ENCODE data around the gene SHH.

DNA sequence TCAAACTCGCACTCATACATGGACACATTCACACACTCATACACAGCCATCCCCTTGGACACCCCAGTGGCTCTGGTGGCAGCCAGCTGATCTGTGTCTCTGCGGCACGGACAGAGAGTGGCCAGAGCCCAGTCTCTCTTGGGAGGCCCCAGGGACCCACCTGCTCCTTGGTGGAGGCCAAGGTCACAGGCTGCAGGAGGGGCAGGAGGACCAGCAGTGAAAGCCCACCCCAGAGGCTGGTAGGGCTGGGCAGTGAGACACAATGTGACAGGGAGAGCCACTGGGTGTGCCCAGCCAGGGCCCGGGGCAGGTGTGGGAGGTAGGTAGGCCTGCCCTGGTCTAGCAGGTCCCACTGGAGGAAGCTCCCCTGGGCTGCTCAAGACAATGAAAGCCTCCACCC lies 18.5 kb downstream of the SHH start:
- TF ChIP-seq, protein P1, sequence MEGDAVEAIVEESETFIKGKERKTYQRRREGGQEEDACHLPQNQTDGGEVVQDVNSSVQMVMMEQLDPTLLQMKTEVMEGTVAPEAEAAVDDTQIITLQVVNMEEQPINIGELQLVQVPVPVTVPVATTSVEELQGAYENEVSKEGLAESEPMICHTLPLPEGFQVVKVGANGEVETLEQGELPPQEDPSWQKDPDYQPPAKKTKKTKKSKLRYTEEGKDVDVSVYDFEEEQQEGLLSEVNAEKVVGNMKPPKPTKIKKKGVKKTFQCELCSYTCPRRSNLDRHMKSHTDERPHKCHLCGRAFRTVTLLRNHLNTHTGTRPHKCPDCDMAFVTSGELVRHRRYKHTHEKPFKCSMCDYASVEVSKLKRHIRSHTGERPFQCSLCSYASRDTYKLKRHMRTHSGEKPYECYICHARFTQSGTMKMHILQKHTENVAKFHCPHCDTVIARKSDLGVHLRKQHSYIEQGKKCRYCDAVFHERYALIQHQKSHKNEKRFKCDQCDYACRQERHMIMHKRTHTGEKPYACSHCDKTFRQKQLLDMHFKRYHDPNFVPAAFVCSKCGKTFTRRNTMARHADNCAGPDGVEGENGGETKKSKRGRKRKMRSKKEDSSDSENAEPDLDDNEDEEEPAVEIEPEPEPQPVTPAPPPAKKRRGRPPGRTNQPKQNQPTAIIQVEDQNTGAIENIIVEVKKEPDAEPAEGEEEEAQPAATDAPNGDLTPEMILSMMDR (IDR thresholded peaks at IDR 0.05): no peak
- TF ChIP-seq EP300 (IDR thresholded peaks at IDR 0.05) (no peak), POLR2A (IDR thresholded peaks at IDR 0.05) (no peak)
